ENCODE data around the gene ANAPC1.
"Not testable (repeated sequence)": the region's sequence is repeated elsewhere in the genome, so short reads cannot be mapped to it uniquely, and the experiment has no call there.

DNA sequence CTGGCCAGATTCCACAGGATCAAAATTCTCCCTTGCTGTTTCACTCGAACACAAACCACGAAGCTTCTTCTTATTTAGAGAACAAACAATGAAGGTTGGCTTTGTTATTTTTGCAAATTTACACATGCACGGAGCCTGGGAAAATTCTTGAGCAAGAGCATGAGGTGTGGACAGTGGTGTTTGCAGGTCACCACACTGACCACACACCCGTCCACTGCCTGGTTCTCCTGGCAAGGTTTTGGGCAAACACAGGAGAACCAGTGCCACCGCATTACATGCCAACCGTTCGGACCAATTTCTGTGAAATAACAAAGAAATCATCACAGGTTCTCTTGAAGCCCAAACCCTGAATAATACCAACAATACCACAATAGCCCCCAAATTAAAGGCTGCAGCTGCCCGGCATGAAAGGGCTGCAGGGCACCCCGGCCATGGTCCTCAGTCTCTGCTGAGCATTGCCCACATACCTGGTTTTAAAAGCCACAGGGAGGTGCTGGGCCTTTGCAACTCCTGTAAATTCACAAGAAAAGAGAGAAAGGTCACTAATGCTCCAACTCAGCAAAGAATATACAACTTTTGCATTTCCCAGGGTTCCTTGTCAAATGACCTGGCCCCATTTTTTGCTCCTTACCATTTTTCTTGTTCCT lies 154.1 kb downstream of the ANAPC1 start:
- TF ChIP-seq, protein P1, sequence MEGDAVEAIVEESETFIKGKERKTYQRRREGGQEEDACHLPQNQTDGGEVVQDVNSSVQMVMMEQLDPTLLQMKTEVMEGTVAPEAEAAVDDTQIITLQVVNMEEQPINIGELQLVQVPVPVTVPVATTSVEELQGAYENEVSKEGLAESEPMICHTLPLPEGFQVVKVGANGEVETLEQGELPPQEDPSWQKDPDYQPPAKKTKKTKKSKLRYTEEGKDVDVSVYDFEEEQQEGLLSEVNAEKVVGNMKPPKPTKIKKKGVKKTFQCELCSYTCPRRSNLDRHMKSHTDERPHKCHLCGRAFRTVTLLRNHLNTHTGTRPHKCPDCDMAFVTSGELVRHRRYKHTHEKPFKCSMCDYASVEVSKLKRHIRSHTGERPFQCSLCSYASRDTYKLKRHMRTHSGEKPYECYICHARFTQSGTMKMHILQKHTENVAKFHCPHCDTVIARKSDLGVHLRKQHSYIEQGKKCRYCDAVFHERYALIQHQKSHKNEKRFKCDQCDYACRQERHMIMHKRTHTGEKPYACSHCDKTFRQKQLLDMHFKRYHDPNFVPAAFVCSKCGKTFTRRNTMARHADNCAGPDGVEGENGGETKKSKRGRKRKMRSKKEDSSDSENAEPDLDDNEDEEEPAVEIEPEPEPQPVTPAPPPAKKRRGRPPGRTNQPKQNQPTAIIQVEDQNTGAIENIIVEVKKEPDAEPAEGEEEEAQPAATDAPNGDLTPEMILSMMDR (conservative IDR thresholded peaks at IDR 0.05; ENCODE audit: low read length) = not testable (repeated sequence)
- not testable (repeated sequence) for TF ChIP-seq EZH2phosphoT487 (IDR thresholded peaks at IDR 0.05; ENCODE audit: borderline replicate concordance)
